Hematopoietic multipotent progenitor cell treated with erythropoietin and hydrocortisone succinate and interleukin-3 and kit ligand, for 17 days (in vitro differentiated cells): ENCODE measurements around the gene CDH18.

Experiments used
- DNase-seq: peaks from one replicate; pipeline ENCODE4 v3.0.0-alpha.2; 2015; ENCODE audit warnings: low spot score

Gene CDH18

GRCh38 chr5:19424506-19424905 lies 563.5 kb downstream of the CDH18 start:
- DNase-seq, result no peak
